HG03378 (cell line): Measurements from ENCODE around the gene RILP.

ENCODE experiments used
- ATAC-seq: cut with Tn5 transposase; IDR thresholded peaks from one replicate; pipeline ENCODE4 v1.9.1; 2021; ENCODE audit warnings: mild to moderate bottlenecking, moderate library complexity; ENCODE audit not compliant: unreplicated experiment

The RILP gene

GRCh38 chr17:1604831-1605528 lies 44.7 kb downstream of the RILP start:
- no peak for ATAC-seq

- ATAC-seq: no peak
Measured at GRCh38 chr17:1601571-1601970, 48.1 kb downstream of the RILP start.

GRCh38 chr17:1598399-1599095 lies 51.1 kb downstream of the RILP start:
- ATAC-seq: no peak

GRCh38 chr17:1597861-1598342 lies 51.8 kb downstream of the RILP start:
- ATAC-seq: no peak
